Left renal cortex interstitium (tissue), 4 donors: Measurements from ENCODE around the gene C19orf25. TPM values are rescaled to one million over a fixed set of nuclear protein-coding genes. Genes with fewer than 3 reads are reported as not detected.

Experiments used
- DNase-seq, 4 donors: peaks; one replicate each; pipeline ENCODE4 v3.0.0-alpha.2; 2013; ENCODE audit warnings: low read depth in 4 of 4, low spot score in 2 of 4, missing footprints in 1 of 4
- polyA plus RNA-seq, 4 donors: library from polyadenylated mRNA; unstranded; fragments of 120-200 nt; gene quantifications; one replicate each; pipeline ENCODE4 v1.2.1, GENCODE V29; 2013; ENCODE audit not compliant: insufficient read length in 4 of 4

C19orf25 gene
- polyA plus RNA-seq, 4 donors: 17.1 to 38.3 (median 33.1) TPM

DNA sequence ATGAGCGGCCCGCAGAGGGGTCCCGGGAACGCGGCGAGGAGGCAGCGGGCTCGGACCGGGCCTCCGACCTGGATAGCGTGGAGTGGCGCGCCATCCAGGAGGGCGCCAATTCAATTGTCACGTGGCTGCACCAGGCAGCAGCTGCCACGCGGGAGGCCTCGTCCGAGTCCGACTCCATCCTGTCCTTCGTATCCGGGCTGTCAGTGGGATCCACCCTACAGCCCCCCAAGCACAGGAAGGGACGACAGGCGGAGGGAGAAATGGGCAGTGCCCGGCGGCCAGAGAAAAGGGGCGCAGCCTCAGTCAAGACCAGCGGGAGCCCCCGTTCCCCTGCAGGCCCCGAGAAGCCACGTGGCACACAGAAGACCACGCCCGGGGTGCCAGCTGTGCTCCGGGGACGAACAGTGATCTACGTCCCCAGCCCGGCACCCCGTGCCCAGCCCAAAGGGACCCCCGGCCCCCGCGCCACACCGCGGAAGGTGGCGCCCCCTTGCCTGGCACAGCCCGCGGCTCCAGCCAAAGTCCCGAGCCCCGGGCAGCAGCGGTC is 10.7 kb downstream of the C19orf25 start:
- no peak for DNase-seq

DNA sequence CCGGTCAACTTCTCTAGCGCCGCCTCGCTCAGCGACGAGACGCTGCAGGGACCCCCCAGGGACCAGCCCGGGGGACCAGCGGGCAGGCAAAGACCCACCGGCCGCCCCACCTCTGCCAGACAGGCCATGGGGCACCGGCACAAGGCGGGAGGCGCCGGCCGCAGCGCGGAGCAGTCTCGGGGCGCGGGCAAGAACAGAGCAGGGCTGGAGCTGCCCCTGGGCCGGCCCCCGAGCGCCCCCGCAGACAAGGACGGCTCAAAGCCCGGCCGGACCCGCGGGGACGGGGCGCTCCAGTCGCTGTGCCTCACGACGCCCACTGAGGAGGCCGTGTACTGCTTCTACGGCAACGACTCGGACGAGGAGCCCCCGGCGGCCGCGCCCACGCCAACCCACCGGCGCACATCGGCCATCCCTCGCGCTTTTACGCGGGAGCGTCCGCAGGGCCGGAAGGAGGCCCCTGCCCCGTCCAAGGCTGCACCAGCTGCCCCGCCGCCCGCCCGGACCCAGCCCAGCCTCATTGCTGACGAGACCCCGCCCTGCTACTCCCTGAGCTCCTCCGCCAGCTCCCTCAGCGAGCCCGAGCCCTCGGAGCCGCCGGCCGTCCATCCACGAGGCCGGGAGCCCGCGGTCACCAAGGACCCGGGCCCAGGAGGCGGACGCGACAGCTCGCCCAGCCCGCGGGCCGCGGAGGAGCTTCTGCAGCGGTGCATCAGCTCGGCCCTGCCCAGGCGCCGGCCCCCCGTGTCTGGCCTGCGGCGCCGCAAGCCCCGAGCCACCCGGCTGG is 11.3 kb downstream of the C19orf25 start:
- no peak for DNase-seq

DNA sequence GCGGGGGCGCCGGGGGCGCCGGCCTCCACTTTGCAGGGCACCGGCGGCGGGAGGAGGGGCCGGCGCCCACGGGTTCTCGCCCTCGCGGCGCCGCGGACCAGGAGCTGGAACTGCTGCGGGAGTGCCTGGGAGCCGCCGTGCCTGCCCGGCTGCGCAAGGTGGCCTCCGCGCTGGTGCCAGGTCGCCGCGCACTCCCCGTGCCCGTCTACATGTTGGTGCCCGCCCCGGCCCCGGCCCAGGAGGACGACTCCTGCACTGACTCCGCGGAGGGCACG is 11.9 kb downstream of the C19orf25 start:
- no peak for DNase-seq

DNA sequence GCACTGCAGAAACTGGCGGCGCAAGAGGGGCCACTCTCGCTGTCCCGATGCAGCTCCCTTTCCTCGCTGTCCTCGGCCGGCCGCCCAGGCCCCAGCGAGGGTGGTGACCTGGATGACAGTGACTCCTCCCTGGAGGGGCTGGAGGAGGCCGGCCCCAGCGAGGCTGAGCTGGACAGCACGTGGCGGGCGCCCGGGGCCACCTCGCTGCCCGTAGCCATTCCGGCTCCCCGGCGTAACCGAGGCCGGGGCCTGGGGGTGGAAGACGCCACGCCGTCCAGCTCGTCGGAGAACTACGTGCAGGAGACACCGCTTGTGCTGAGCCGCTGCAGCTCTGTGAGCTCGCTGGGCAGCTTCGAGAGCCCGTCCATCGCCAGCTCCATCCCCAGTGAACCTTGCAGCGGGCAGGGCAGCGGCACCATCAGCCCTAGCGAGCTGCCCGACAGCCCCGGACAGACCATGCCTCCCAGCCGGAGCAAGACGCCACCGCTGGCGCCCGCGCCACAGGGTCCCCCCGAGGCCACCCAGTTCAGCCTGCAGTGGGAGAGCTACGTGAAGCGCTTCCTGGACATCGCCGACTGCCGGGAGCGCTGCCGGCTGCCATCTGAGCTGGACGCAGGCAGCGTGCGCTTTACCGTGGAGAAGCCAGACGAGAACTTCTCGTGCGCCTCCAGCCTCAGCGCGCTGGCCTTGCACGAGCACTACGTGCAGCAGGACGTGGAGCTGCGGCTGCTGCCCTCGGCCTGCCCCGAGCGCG is 12.4 kb downstream of the C19orf25 start:
- DNase-seq: no peak

DNA sequence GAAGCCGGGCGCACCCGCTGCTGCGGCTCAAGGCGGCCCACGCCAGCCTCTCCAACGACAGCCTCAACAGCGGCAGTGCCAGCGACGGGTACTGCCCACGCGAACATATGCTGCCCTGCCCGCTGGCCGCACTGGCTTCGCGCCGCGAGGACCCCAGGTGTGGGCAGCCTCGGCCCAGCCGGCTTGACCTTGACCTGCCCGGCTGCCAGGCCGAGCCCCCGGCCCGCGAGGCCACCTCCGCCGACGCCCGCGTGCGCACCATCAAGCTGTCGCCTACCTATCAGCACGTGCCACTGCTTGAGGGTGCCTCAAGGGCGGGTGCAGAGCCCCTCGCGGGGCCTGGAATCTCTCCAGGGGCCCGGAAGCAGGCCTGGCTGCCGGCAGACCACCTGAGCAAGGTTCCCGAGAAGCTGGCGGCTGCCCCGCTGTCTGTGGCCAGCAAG is 13.0 kb downstream of the C19orf25 start:
- DNase-seq: no peak

DNA sequence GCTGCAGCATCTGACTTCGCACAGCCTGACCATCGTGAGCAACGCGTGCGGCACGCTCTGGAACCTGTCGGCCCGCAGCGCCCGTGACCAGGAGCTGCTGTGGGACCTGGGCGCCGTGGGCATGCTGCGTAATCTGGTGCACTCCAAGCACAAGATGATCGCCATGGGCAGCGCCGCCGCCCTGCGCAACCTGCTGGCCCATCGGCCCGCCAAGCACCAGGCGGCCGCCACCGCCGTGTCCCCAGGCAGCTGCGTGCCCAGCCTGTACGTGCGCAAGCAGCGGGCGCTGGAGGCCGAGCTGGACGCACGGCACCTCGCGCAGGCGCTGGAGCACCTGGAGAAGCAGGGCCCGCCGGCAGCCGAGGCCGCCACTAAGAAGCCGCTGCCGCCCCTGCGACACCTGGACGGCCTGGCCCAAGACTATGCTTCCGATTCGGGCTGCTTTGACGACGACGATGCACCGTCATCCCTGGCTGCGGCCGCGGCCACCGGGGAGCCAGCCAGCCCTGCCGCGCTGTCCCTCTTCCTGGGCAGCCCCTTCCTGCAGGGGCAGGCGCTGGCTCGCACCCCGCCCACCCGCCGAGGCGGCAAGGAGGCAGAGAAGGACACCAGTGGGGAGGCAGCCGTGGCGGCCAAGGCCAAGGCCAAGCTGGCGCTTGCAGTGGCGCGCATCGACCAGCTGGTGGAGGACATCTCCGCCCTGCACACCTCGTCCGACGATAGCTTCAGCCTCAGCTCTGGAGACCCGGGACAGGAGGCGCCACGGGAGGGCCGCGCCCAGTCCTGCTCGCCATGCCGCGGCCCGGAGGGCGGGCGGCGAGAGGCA is 13.6 kb downstream of the C19orf25 start:
- no peak for DNase-seq

DNA sequence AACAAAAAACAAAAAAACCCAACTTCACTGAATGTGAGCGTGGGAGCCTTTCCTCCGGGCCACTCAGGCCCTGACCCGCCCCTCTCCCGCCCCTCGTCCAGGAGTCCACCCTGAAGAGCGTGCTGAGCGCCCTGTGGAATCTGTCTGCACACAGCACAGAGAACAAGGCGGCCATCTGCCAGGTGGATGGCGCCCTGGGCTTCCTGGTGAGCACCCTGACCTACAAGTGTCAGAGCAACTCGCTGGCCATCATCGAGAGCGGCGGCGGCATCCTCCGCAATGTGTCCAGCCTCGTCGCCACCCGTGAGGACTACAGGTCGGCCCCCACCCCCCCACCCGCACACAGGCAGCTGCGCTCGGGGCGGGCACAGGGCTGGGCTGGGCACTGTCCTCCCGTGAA is 17.2 kb downstream of the C19orf25 start:
- DNase-seq: no peak

DNA sequence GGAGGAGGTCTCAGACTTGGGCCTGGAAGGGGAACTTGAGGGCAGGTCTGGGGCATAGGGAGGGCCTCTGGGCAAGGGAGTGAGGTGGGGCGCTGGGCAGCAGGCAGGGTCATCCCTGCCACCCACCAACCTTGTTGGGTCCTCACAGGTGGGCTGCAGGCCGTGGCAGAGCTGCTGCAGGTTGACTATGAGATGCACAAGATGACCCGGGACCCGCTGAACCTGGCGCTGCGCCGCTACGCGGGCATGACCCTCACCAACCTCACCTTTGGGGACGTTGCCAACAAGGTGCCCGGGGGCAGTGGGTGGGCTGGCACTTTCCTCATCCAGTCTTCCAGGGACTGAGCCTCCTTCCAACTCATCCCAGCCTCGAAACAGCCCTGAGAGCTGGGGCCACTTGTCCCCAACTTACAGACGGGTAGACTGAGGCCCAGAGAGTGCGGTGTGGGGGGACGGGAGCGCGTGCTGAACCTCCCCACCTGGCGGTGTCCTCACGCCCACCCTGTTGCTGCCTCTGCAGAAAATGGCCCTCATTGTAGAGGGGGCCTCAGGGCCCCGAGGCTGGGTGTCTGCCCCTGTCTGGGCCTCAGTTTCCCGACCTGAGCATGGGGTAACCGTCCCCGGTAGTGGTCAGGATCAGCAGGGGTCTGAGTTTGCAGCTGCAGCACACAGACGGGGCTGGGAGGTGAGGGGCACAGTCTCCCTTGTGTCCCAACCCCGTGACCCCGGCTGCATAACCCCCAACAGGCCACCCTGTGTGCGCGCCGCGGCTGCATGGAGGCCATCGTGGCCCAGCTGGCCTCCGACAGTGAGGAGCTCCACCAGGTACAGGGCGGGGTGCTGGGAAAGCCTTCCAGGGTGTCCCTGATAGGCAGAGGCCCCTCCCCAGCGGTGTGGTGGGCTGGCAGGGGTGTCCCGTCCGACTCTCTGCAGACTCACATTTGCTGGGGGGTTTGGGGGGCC is 18.7 kb downstream of the C19orf25 start:
- no peak for DNase-seq

DNA sequence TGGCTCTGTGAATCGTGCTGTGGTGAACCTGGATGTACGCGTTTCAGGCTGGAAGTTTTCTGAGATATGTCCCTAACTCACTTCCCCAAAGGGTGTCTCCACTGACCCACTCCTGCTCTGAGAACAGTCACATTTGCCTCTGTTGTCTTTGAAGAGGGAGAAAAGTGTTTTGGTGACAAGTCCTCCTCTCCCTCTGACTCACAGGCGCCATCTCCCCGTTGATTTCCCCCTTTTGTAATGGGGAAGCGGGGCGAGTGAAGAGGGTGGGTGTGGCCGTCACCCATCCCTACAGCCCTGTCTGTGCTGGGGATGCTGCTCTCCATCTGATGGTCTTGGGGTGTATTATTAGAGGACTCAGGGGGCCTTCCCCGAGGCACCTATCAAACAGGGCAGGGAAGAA is 19.5 kb downstream of the C19orf25 start:
- no peak for DNase-seq

DNA sequence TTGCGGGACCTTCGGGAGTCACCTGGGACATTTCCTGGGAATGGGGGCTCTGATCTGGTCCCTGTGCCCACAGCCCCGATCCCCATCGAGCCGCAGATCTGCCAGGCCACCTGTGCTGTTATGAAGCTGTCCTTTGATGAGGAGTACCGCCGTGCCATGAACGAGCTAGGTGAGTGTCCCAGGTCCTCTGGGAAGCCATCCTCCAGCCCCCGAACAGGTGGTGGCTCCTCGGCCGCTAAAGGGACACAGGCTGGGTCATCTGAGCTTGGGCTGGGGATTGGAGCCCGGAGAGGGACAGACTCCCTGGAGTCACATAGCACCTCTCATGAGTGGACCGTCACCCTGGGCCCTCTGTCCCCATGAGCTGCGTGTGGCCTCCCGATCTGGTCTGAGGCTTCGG is 21.1 kb downstream of the C19orf25 start:
- DNase-seq: no peak

DNA sequence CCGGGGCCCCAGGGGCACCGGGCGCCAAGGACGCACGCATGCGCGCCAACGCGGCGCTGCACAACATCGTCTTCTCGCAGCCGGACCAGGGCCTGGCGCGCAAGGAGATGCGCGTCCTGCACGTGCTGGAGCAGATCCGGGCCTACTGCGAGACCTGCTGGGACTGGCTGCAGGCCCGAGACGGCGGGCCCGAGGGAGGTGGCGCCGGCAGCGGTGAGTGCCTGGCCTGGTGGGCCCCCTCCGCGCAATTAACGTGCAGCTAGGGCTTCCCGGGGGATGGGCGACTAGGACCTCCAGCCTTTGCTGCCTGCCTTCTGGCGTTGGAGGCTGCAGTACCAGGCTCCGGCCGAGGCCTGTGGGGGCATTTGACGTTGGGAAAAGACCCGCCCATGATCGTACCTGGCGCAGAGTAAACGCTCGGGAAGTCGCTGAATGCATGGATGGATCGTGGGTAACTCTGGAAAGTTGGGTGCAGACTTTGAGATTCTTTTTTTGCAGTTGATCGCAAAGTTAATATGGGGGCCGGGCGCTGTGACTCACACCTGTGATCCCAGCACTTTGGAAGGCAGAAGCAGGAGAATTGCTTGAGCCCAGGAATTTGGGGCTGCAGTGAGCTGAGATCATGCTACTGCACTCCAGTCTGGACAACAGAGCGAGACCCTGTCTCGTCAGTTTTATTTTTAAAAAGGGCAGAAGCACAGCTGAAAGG is 21.8 kb downstream of the C19orf25 start:
- no peak for DNase-seq

DNA sequence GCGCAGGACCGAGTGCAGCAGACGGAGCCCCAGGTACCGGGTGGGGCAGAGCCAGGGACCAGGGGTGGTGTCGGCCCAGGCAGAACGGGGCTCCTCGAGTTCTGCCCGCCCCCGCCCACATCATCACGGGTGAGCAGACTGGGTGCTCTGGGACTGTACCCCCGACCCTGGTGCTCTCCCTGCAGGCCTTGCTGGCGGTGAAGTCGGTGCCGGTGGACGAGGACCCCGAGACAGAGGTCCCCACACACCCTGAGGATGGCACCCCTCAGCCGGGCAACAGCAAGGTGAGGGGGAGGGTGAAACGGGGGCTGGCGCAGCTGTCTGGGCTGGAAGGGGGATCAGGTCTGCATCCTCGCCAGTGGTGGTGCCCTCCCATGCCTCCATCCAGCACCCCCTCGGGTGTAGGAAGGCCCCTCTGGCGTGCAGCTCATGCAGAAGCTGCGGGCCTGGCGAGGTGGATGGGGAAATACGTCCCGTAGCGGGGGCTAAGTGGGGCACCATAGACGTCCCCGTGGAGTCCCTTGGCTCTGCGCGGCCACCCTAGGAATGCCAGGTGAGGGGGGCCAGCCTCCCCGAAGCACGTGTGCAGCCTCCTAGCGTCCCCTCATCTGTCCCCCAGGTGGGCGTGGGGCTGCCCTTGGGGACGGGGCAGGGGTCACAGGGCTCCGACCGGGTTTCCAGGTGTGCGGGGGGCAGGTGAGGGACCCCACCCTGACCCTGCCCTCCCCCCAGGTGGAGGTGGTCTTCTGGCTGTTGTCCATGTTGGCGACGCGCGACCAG is 22.7 kb downstream of the C19orf25 start:
- no peak for DNase-seq

DNA sequence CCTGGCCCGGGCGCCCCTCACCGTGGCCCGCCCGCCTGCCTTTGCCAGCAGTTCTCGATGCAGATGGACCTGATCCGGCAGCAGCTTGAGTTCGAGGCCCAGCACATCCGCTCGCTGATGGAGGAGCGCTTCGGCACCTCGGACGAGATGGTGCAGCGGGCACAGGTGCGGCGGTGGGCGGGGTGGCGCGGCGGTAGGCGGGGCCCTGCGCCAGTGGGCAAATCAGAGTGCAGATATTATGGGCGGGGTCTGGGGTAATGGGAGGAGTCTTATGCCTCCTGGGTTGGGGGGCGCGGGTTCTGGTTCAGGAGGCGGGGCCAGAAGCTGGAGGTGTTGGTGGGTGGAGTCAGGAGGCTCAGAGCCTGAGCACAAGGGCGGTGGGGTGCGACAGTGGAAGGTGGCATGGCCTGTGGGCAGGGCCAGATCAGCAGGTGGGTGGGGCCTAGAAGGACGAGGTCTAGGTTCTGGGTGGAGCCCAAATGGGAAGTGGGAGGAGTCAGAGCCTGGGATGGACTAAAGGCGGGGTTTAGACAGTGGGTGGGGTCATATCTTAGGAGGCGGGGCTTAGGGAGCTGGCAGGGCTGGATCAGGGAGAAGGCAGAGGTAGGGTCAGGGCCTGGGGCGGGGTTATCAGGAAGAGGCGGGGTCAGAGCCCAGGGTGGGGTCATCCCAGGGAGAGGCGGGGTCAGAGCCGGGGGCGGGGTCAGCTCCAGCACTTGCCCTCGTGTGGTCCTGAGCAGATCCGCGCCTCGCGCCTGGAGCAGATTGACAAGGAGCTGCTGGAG is 23.5 kb downstream of the C19orf25 start:
- no peak for DNase-seq

DNA sequence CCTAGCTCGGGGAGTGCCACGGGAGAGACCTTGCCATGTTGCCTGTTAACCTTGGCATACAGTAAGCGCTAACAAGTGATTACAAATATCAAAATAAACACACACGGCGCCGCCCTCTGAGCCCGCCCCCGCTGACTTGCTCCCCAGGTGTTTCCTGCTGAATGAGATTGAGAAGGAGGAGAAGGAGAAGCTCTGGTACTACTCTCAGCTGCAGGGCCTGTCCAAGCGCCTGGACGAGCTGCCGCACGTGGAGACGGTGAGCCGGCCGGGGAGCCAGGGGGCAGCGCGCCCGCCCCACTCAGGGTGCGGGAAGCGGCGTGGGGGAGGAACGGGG is 24.0 kb downstream of the C19orf25 start:
- no peak for DNase-seq

DNA sequence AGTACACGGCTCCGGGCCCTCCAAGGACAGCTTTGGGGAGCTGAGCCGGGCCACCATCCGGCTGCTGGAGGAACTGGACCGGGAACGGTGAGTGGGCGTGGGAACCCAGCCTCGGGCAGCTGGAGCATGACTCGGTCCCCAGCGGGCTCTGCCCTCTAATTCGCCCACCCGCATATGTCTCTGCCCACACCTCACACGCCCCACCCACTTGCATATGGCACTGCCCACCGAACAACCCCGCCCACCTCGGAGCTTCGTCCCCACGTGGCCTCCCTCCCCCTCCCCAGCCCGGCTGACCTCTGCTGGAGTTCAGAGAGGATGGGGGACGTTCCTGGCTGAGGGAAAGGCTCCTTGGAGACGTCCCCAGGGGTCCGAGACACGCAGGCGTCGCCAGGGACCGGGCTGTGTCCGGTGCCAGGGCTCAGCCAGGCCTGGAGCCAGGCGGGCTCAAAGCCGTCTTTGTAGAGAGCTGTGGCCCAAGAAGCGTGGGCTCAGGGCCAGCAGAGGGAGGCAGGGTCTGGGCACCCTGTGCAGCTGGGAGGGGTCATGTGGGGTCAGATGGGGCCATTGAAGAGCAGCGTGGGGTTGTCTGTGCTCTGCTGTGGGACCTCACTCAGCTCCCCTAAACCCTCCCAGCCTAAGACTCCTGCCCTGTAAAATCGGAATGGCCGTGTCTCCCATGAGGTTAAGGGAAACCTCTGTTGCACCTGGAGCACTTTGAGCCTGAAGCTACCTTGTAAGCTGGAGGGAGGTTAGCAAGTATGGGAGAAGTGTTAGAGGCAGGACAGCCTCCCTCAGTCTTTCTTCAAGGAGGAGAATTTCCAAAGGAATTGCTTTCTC is 25.3 kb downstream of the C19orf25 start:
- DNase-seq: no peak

DNA sequence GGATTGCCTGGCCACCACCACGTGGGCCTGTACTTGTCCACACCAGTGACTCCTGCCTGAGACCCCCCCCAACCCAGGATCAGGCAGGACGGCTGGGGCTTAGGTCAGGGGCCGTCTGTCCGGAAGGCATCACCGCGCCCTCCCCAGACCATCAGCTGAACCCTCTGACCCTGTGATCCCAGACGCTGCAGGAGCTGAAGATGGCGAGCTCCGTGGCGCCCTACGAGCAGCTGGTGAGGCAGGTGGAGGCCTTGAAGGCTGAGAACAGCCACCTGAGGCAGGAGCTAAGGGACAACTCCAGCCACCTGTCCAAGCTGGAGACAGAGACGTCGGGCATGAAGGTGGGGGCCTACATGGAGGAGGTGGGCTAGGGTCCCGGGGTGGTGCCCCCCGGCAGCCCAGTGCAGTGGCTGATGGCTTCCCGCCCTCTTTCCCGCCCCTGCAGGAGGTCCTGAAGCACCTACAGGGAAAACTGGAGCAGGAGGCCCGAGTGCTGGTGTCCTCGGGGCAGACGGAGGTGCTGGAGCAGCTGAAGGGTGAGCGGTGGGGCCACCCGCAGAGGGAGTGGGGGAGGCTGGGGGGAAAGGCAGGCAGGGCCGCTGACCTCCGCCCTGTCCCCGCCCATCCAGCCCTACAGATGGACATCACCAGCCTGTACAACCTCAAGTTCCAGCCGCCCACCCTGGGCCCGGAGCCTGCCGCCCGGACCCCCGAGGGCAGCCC is 26.1 kb downstream of the C19orf25 start:
- DNase-seq: no peak
